HG03520 (cell line): ENCODE measurements around the gene OPN1MW.
"Not testable (repeated sequence)": the region's sequence is repeated elsewhere in the genome, so short reads cannot be mapped to it uniquely, and the experiment has no call there.

ENCODE experiments used
- ATAC-seq: cut with Tn5 transposase; IDR thresholded peaks from one replicate; pipeline ENCODE4 v1.9.1; 2021; ENCODE audit warnings: mild to moderate bottlenecking, moderate library complexity; ENCODE audit not compliant: unreplicated experiment

OPN1MW gene

GRCh38 chrX:154209670-154210418 lies 27.4 kb downstream of the OPN1MW start:
- ATAC-seq, result peak; percentile 85

- ATAC-seq, result not testable (repeated sequence)
Measured at GRCh38 chrX:154211057-154211456, 28.7 kb downstream of the OPN1MW start.

GRCh38 chrX:154211499-154211898 lies 29.1 kb downstream of the OPN1MW start:
- ATAC-seq, result not testable (repeated sequence)

GRCh38 chrX:154219456-154219855 lies 37.1 kb downstream of the OPN1MW start, which contains the start of gene OPN1MW2:
Gene OPN1MW2 (plus strand): TSS chrX:154219756. CDS start chrX:154219816, 60 bp downstream.
- not testable (repeated sequence) for ATAC-seq

GRCh38 chrX:154225292-154225691 lies 42.9 kb downstream of the OPN1MW start:
- not testable (repeated sequence) for ATAC-seq

- not testable (repeated sequence) for ATAC-seq
Measured at GRCh38 chrX:154226706-154227105, 44.3 kb downstream of the OPN1MW start.

- not testable (repeated sequence) for ATAC-seq
Measured at GRCh38 chrX:154231443-154231842, 49.0 kb downstream of the OPN1MW start.

GRCh38 chrX:154233620-154234019 lies 51.2 kb downstream of the OPN1MW start:
- ATAC-seq, result not testable (repeated sequence)

- ATAC-seq, result not testable (repeated sequence)
Measured at GRCh38 chrX:154238939-154239559, 56.7 kb downstream of the OPN1MW start.

GRCh38 chrX:154239982-154240503 lies 57.6 kb downstream of the OPN1MW start:
- not testable (repeated sequence) for ATAC-seq
